ENCODE measurements around the gene RAB11B. TPM values are rescaled to one million over a fixed set of nuclear protein-coding genes. Genes with fewer than 3 reads are reported as not detected.

The RAB11B gene
- total and polyA plus RNA-seq, 9 of the 15 experiments (the other 6 are each of a cell fraction or from before 2014, with no cell fraction given): 0.74 to 71.0 (median 13.8) TPM

- TF ChIP-seq, protein P1, sequence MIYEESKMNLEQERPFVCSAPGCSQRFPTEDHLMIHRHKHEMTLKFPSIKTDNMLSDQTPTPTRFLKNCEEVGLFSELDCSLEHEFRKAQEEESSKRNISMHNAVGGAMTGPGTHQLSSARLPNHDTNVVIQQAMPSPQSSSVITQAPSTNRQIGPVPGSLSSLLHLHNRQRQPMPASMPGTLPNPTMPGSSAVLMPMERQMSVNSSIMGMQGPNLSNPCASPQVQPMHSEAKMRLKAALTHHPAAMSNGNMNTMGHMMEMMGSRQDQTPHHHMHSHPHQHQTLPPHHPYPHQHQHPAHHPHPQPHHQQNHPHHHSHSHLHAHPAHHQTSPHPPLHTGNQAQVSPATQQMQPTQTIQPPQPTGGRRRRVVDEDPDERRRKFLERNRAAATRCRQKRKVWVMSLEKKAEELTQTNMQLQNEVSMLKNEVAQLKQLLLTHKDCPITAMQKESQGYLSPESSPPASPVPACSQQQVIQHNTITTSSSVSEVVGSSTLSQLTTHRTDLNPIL (CRISPR knock-in tag; IDR thresholded peaks at IDR 0.05): no peak
- TF ChIP-seq, protein P2, sequence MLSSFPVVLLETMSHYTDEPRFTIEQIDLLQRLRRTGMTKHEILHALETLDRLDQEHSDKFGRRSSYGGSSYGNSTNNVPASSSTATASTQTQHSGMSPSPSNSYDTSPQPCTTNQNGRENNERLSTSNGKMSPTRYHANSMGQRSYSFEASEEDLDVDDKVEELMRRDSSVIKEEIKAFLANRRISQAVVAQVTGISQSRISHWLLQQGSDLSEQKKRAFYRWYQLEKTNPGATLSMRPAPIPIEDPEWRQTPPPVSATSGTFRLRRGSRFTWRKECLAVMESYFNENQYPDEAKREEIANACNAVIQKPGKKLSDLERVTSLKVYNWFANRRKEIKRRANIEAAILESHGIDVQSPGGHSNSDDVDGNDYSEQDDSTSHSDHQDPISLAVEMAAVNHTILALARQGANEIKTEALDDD (IDR thresholded peaks at IDR 0.05): no peak
- TF ChIP-seq, protein P3, sequence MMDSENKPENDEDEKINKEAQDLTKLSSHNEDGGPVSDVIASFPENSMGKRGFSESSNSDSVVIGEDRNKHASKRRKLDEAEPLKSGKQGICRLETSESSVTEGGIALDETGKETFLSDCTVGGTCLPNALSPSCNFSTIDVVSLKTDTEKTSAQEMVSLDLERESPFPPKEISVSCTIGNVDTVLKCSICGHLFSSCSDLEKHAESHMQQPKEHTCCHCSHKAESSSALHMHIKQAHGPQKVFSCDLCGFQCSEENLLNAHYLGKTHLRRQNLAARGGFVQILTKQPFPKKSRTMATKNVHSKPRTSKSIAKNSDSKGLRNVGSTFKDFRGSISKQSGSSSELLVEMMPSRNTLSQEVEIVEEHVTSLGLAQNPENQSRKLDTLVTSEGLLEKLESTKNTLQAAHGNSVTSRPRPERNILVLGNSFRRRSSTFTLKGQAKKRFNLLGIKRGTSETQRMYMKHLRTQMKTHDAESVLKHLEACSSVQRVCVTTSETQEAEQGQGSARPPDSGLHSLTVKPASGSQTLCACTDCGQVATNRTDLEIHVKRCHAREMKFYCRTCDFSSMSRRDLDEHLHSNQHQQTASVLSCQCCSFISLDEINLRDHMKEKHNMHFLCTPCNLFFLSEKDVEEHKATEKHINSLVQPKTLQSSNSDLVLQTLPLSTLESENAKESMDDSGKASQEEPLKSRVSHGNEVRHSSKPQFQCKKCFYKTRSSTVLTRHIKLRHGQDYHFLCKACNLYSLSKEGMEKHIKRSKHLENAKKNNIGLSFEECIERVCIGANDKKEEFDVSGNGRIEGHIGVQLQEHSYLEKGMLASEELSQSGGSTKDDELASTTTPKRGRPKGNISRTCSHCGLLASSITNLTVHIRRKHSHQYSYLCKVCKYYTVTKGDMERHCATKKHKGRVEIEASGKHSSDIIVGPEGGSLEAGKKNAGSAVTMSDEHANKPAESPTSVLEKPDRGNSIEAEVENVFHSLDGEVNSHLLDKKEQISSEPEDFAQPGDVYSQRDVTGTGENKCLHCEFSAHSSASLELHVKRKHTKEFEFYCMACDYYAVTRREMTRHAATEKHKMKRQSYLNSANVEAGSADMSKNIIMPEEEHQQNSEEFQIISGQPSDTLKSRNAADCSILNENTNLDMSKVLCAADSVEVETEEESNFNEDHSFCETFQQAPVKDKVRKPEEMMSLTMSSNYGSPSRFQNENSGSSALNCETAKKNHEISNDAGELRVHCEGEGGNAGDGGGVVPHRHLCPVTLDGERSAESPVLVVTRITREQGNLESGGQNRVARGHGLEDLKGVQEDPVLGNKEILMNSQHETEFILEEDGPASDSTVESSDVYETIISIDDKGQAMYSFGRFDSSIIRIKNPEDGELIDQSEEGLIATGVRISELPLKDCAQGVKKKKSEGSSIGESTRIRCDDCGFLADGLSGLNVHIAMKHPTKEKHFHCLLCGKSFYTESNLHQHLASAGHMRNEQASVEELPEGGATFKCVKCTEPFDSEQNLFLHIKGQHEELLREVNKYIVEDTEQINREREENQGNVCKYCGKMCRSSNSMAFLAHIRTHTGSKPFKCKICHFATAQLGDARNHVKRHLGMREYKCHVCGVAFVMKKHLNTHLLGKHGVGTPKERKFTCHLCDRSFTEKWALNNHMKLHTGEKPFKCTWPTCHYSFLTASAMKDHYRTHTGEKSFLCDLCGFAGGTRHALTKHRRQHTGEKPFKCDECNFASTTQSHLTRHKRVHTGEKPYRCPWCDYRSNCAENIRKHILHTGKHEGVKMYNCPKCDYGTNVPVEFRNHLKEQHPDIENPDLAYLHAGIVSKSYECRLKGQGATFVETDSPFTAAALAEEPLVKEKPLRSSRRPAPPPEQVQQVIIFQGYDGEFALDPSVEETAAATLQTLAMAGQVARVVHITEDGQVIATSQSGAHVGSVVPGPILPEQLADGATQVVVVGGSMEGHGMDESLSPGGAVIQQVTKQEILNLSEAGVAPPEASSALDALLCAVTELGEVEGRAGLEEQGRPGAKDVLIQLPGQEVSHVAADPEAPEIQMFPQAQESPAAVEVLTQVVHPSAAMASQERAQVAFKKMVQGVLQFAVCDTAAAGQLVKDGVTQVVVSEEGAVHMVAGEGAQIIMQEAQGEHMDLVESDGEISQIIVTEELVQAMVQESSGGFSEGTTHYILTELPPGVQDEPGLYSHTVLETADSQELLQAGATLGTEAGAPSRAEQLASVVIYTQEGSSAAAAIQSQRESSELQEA (IDR thresholded peaks at IDR 0.05; ENCODE audit: low read depth): peak; percentile 40; the same call in 1 of the 2 replicates
- TF ChIP-seq RNF2 (IDR thresholded peaks at IDR 0.05) (peak; percentile 40; the same call in 1 of the 2 replicates), CAMTA2 (CRISPR knock-in tag; conservative IDR thresholded peaks at IDR 0.05) (no peak), C11orf30 (IDR thresholded peaks at IDR 0.05; ENCODE audit: low read depth) (no peak)
- TF ChIP-seq, protein P4, sequence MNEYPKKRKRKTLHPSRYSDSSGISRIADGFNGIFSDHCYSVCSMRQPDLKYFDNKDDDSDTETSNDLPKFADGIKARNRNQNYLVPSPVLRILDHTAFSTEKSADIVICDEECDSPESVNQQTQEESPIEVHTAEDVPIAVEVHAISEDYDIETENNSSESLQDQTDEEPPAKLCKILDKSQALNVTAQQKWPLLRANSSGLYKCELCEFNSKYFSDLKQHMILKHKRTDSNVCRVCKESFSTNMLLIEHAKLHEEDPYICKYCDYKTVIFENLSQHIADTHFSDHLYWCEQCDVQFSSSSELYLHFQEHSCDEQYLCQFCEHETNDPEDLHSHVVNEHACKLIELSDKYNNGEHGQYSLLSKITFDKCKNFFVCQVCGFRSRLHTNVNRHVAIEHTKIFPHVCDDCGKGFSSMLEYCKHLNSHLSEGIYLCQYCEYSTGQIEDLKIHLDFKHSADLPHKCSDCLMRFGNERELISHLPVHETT (CRISPR knock-in tag; conservative IDR thresholded peaks at IDR 0.05 in 1 of 2, IDR thresholded peaks at IDR 0.05 in 1 of 2): peak in 1 of 2 experiments; percentile 44; a peak in 1 of 4 replicates
- TF ChIP-seq, protein P5, sequence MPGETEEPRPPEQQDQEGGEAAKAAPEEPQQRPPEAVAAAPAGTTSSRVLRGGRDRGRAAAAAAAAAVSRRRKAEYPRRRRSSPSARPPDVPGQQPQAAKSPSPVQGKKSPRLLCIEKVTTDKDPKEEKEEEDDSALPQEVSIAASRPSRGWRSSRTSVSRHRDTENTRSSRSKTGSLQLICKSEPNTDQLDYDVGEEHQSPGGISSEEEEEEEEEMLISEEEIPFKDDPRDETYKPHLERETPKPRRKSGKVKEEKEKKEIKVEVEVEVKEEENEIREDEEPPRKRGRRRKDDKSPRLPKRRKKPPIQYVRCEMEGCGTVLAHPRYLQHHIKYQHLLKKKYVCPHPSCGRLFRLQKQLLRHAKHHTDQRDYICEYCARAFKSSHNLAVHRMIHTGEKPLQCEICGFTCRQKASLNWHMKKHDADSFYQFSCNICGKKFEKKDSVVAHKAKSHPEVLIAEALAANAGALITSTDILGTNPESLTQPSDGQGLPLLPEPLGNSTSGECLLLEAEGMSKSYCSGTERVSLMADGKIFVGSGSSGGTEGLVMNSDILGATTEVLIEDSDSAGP (CRISPR knock-in tag; IDR thresholded peaks at IDR 0.05): no peak
- TF ChIP-seq, protein P6, sequence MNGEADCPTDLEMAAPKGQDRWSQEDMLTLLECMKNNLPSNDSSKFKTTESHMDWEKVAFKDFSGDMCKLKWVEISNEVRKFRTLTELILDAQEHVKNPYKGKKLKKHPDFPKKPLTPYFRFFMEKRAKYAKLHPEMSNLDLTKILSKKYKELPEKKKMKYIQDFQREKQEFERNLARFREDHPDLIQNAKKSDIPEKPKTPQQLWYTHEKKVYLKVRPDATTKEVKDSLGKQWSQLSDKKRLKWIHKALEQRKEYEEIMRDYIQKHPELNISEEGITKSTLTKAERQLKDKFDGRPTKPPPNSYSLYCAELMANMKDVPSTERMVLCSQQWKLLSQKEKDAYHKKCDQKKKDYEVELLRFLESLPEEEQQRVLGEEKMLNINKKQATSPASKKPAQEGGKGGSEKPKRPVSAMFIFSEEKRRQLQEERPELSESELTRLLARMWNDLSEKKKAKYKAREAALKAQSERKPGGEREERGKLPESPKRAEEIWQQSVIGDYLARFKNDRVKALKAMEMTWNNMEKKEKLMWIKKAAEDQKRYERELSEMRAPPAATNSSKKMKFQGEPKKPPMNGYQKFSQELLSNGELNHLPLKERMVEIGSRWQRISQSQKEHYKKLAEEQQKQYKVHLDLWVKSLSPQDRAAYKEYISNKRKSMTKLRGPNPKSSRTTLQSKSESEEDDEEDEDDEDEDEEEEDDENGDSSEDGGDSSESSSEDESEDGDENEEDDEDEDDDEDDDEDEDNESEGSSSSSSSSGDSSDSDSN (IDR thresholded peaks at IDR 0.05; ENCODE audit: borderline replicate concordance in 1 of 2, low read depth in 2 of 2, low read length in 2 of 2): peak; percentile 23 to 36; a peak in 1 of 4 replicates
Observed at GRCh38 chr19:8371011-8371804, 19.0 kb upstream of the RAB11B start (continued).

All from K562 (cell line).